Superior temporal gyrus (tissue), 1 donor: ENCODE results near the gene CEBPE.

Source experiments
- DNase-seq: peaks from one replicate; pipeline ENCODE4 v3.0.0-alpha.2; 2016; ENCODE audit errors: extremely low spot score

Gene CEBPE

DNA sequence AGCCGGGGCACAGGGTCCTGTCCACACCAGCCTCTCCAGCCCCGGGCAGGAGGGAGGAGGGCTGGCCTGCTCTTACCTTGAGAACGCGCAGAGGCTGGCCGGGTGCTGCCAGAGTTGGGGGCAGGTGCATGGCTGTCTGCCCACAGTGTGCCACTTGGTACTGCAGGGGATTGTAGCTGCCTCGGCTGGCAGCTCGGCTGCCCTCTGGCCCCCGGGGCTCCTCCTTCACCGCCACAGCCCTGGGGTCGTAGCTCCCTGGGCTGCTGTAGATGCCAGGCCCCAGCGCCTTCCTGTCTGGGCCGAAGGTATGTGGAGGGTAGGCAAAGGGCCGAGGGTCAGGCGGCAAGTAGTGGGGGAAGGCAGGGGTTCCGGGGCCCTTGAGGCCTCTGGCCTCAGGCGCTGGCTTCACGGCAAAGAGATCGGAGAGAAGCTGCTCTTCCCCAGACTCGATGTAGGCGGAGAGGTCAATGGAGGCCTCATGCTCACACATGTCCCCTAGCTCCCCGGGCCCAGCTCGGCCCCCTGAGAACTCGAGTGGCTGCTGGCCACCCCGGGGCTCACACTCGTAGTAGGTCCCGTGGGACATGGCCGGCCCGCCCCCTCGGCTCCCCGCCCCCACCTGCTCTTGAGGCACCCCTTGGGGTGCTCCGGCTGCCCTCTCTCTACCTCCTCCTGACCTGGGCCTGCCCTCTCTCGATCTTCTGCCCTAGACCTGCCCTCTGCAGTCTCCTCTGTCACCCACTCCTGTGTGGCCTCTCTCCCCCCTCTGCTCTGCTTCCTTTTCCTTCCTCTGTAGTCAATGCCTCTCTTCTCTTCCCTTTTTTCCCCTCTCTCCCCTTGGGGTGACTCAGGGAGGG, at the start of gene CEBPE:
Gene CEBPE, minus strand, starts transcription at position 750 of the 857 bp plus-strand sequence. Its CDS starts 164 bp downstream, at position 586.
- no peak for DNase-seq

DNA sequence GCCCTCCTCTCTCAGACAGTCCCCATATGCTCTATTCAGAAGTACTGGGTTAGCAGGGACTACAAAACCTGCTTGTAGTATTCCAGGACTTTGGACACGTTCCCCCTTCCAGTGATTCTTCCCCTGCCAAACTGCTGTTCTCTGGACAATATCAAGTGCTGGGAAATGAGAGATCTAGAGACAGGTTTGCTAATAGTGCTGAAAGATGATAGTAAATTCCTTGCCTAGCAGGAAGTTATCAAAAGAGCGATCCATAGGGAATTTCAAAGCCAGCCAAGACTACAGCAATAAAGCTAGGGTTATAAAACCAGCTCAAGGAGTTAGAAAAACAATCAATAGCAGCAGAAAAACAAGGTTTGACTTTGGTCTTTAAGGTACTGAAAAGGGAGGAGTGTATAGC, 49.2 kb upstream of the CEBPE start:
- DNase-seq: peak; percentile 8

DNA sequence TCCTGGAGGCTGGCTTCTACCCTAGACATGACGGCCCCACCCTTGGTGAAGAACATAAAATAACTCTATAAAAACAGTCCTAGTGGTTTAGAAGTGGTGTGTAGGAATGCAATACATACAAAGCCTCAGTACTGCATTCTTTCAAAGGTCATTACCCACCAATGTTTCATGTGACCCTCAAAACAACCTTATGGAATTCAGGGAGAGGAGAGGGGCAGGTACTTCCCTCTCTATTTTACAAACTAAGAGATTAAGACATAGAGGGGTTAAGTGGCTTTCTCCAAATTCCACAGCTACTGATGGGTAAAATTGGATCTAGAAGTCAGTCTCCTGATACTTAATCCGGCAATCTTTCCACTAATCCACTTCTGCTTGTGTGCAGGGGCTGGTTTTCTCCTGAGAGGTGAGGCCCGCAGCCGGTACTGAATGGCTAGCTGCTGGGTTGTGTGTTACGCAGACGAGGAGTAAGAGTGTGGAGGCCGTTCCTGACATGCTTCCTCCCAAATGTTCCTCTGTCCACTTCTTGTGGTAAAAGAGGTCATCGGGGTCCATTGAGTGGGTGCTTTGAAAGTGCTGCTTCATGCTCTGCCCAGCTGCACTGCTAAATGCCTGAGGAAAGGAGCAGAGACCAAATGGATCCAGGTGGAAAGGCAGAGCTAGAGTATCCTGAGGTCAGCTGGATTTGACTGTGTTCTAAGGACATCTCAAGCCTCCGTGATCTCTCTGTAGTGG, 48.2 kb upstream of the CEBPE start:
- no peak for DNase-seq

DNA sequence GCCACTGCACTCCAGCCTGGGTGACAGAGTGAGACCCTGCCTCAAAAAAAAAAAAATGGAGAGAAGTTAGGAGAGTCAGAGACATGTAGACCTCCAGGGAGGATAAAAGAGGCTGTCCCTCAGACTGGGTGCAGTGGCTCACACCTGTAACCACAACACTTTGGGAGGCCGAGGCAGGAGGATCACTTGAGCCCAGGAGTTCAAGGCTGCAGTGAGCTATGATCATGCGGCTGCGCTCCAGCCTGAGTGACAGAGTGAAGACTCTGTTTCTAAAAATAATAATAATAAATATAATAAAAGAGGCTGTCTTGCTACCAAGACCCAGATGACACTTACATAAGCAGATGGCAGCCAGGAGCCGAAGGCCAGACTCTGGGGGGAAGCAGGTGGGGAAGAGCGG, 45.9 kb upstream of the CEBPE start:
- no peak for DNase-seq

- no peak for DNase-seq
These were observed 45.2 kb upstream of the CEBPE start for GRCh38 chr14:23164250-23164649.

DNA sequence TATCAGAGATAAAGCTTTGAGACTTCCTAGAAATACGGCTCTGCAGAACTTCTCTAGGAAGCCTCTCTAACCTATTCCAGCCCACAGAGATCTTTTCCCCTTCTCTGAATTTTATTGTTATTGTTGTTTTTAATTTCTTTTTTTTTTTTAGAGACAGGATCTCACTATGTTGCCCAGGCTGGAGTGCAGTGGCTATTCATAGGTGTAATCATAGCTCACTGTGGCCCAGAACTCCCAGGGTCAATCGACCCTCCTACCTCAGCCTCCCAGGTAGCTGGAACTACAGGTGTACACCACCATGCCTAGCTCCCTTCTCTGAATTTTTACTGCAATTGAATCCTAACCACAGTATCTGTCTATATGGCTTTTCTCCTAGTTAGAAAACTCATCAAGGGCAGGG, 44.8 kb upstream of the CEBPE start:
- DNase-seq: no peak

DNA sequence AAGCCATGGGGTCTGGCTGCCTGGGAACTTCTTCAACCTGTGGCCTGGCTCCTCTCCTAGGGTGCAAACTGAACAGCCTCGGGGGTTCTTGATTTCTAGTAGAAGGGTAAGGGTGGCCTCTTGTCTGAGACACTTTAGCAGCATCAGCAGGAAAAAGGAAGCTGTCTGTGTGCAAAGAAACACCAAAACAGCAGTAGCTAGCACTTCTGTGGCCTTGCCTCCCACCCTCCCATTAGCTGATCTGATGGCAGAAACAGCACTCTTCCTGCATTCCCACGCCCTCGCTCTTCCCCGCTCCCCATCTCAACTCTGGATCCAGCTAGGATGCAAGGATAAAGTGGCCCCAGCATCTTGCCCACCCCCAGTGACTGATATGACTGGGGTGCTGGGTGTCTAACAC, 43.7 kb upstream of the CEBPE start:
- DNase-seq: no peak

DNA sequence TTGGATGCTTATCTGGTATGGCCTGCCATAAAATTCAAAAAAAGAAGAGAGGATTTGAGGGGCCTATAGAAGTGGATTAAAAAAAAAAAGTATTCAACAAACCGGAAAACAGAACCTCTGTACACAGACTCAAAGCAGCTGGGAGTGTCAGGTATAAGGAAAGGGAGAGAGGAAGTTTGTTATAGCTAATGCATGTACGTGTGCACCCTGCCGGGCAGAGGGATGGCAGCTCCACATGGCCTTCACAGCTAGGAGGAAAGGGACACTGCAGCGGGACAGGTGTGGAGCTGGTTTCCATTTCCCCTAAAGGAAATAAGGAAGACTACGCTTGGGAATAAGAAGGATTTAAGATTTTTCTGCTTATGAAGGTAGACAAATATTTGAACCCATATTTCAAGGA, 43.0 kb upstream of the CEBPE start:
- DNase-seq: no peak

DNA sequence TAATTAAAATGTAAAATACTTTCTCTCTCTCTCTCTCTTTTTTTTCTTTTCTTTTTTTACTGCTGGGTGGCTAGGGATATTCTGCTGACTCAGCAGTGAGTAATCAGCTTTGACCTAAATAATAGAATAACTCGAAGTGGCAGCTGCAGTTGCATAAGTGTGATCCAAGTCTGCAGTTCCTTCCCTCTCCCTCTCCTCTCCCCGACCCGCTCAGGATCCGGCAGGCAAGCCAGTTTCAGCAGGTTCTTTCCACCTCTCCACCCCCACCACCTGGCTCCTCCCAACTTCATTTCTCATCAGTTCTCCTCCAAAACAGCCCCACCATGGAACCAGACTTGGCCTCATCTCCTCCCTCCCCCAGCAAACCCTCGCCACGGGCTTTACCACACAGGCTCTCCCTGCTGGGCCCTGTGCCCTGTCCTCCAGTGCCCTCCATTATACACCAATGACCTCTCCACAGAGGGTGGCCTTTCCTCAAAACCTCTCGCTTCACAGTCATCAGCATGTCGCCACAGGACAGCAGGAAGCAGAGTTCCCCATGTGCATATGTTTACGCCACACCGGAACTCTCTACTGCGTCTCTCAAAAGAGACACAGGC, 42.0 kb upstream of the CEBPE start:
- DNase-seq: no peak

- DNase-seq: no peak
These were observed 40.5 kb upstream of the CEBPE start for GRCh38 chr14:23159532-23159931.

DNA sequence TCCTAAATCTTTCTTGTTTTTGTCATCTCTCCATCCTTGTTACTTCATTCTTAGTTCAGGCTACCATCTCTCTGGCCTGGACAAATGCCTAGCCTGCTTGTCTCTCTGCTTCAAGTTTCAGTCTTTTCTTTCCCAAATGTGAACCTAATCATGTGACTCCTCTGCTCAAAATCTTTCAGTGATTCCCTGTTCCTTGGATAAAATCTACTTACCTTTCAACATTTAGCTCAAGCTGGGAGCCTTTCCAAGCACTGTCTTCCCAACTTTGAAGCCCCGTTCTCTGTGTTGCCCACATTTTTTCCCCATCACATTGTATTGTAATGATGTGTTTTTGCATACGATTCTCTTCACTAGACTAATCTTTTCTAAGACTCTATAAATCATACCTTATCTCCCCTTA, 39.7 kb upstream of the CEBPE start:
- no peak for DNase-seq

GRCh38 chr14:23154964-23155587, 36.0 kb upstream of the CEBPE start:
- DNase-seq: peak; percentile 63

DNA sequence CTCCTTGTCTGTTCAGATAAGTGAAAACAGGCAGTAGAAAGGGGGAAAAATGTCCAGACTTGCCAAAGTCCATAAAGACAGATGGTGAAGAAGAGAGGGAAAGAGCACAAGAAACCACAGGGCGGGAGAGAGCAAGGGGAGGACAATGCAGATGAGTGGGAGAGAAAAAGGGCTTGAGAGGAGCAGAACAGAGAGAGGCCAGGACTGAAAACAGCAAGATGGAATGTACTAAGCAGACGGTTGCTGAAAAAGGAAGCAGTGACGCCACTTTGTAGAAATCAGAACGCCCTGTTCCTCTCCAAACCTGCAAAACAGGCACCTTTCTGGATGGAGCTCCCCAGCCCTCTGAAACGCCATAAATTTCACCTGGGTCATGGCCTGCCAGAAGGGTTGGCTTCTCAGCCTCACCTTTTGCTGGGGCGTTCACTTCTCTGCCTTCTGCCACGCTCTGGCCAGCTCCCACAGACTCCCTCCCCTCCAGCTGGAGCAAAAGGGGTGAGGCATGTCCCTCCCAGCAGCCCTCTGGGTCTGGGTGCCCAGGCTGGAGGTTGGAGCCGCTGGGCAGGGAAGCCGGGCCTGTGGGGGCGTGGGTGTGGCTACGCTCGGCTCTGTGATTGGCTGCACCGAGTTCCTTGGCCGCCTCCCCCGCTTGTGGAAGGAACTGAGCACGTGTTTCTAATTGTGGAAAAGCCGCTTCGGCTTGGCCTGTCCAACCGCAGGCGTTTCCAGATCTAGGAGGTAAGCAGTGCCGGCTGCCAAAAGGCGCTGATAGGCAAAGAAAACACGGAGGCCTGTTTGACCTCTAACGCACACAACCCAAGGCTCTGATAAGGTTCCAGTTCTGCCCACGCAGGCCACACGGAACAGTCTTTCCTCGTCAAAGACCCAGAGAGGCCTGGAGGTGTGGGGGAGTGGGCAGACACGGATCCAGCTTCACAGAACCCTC, 35.1 kb upstream of the CEBPE start:
- no peak for DNase-seq

DNA sequence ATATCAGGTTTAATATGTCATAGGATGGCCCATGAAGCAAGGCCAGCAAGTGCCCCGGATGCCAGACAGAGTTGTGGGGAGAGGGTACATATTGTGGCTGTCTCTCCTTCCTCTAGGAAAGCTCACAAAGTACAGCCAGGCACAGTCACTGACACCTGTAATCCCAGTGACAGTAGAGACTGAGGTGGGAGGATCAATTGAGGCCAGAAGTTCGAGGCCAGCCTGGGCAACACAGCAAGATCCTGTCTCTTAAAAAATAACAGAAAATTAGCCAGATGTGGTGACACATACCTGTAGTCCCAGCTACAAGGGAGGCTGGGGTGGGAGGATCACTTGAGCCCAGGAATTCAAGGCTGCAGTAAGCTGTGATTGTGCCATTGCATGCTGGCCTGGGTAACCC, 32.3 kb upstream of the CEBPE start:
- DNase-seq: no peak

DNA sequence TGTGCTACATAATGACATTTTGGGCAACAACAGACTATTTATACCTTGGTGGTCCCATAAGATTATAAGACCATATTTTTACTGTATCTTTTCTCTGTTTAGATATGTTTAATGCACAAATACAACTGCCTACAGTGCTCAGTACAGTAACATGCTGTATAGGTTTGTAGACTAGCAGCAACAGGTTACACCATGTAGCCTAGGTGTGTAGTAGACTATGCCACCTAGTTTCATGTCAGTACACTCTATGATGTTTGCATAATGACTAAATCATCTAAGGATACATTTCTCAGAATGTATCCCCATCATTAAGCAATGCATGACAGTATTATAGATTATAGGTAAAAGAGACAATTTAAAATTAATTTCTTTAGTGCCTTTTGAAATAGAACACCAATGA, 30.7 kb upstream of the CEBPE start:
- DNase-seq: no peak

GRCh38 chr14:23148591-23149249, 29.7 kb upstream of the CEBPE start:
- no peak for DNase-seq

DNA sequence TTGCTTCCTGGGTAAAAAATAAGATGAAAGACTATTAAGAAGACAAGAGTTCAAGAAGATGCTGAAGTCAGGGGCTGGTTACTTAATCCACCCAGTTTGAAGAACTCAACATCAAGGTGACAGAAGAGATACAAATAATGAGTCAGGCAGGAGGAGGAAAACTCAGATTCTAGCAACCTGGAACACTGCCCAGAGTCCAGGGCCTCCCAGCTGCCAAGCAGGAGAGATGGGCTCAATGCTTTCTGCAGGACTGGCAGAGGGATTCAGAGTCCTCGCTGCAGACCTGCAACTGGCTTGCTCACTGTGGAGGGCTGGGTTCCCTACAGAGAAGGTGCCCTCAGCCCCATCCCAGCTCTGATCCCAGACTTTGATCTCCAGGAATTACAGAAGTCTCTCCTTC, 28.6 kb upstream of the CEBPE start:
- peak; percentile 59 for DNase-seq

- no peak for DNase-seq
These were observed 27.9 kb upstream of the CEBPE start for GRCh38 chr14:23146980-23147379.

- no peak for DNase-seq
These were observed 27.4 kb upstream of the CEBPE start for GRCh38 chr14:23146351-23146910.

- no peak for DNase-seq
These were observed 26.8 kb upstream of the CEBPE start for GRCh38 chr14:23145794-23146350.
